K562 treated with DMSO at 1 percent for 24 hours (cell line): ENCODE data around the gene HBA2. TPM values are rescaled to one million over a fixed set of nuclear protein-coding genes. Genes with fewer than 3 reads are reported as not detected.

Source experiments
- total RNA-seq: library from RNA; unstranded; fragments of 300-600 nt; gene quantifications from 2 replicates; pipeline ENCODE4 v1.2.3, GENCODE V29; 2022; ENCODE audit warnings: low read depth; ENCODE audit not compliant: insufficient read depth

The HBA2 gene
- 164 and 196 TPM in 2 replicates for total RNA-seq

GRCh38 chr16:172374-172941 lies at the start of gene HBA2:
TSS of gene HBA2 (plus strand) at chr16:172876. CDS start at chr16:172913, 37 bp downstream.

GRCh38 chr16:152141-153128 lies 20.2 kb upstream of the HBA2 start, which contains the start of gene HBZ:
TSS of gene HBZ (plus strand) at chr16:152644. CDS start at chr16:152910, 266 bp downstream.

GRCh38 chr16:165539-166374 lies 6.9 kb upstream of the HBA2 start, which contains the start of gene HBM:
TSS of gene HBM (plus strand) at chr16:165978. CDS start at chr16:165998, 20 bp downstream.

GRCh38 chr16:176477-177382 lies 4.1 kb downstream of the HBA2 start, which contains the start of gene HBA1:
TSS of gene HBA1 (plus strand) at chr16:176680. CDS start at chr16:176717, 37 bp downstream.

GRCh38 chr16:180101-180675 lies 7.5 kb downstream of the HBA2 start, which contains the start of gene HBQ1:
TSS of gene HBQ1 (plus strand) at chr16:180459. CDS start at chr16:180487, 28 bp downstream.

Other genes starting within 250 kb of the HBA2 start
- gene POLR3K, start 119.3 kb upstream of the HBA2 start, total RNA-seq, result 35.0 and 37.9 TPM in 2 replicates
- gene SNRNP25, start 119.0 kb upstream of the HBA2 start, total RNA-seq, result 77.2 and 84.6 TPM in 2 replicates
- gene RHBDF1, start 100.2 kb upstream of the HBA2 start, total RNA-seq, result 7.8 and 10.0 TPM in 2 replicates
- gene MPG, start 94.7 kb upstream of the HBA2 start, total RNA-seq, result 137 and 140 TPM in 2 replicates
- gene NPRL3, start 34.2 kb upstream of the HBA2 start, total RNA-seq, result 57.2 and 57.4 TPM in 2 replicates
- 91.3 and 104 TPM in 2 replicates for gene HBZ, start 20.2 kb upstream of the HBA2 start, total RNA-seq
- not detected in 2 replicates for gene HBM, start 6.9 kb upstream of the HBA2 start, total RNA-seq
- 610 and 805 TPM in 2 replicates for gene HBA1, start 3.8 kb downstream of the HBA2 start, total RNA-seq
- 62.5 and 62.7 TPM in 2 replicates for gene HBQ1, start 7.6 kb downstream of the HBA2 start, total RNA-seq
- 32.0 and 39.7 TPM in 2 replicates for gene LUC7L, start 56.6 kb downstream of the HBA2 start, total RNA-seq
- 121 and 124 TPM in 2 replicates for gene FAM234A, start 61.9 kb downstream of the HBA2 start, total RNA-seq
- gene RGS11, start 103.1 kb downstream of the HBA2 start, total RNA-seq, result not detected in 2 replicates
- gene ARHGDIG, start 107.7 kb downstream of the HBA2 start, total RNA-seq, result not detected in 2 replicates
- gene PDIA2, start 110.3 kb downstream of the HBA2 start, total RNA-seq, result not detected in 2 replicates
- gene AXIN1, start 179.8 kb downstream of the HBA2 start, total RNA-seq, result 43.7 and 44.5 TPM in 2 replicates
- gene MRPL28, start 197.7 kb downstream of the HBA2 start, total RNA-seq, result 122 and 140 TPM in 2 replicates
- 124 and 139 TPM in 2 replicates for gene PGAP6, start 209.1 kb downstream of the HBA2 start, total RNA-seq
- 154 and 165 TPM in 2 replicates for gene NME4, start 224.3 kb downstream of the HBA2 start, total RNA-seq
- 56.3 and 58.3 TPM in 2 replicates for gene DECR2, start 229.0 kb downstream of the HBA2 start, total RNA-seq